H1 (cell line): ENCODE measurements around the gene CACNA1E. TPM values are rescaled to one million over a fixed set of nuclear protein-coding genes. Genes with fewer than 3 reads are reported as not detected.

Experiments used
- CTCF ChIA-PET: fragments of 300-600 bp; sonication (Branson Sonifier 250); formaldehyde crosslinking; loops from one replicate; lab custom pipeline; 2021; ENCODE audit not compliant: partially characterized antibody; lab: Charles Lee
- POLR2A ChIA-PET: fragments of 300-600 bp; sonication (Branson Sonifier 250); formaldehyde crosslinking; loops from one replicate; lab custom pipeline; 2021; ENCODE audit warnings: inconsistent platforms; ENCODE audit not compliant: partially characterized antibody; lab: Charles Lee
- DNase-seq, 2 experiments: peaks; one replicate each; pipeline versions ENCODE4 v3.0.0 to v3.0.0-alpha.2; 2010 to 2022; ENCODE audit warnings: low spot score in 2 of 2, low read depth in 1 of 2, mixed read lengths in 1 of 2
- FAIRE-seq: peaks from 2 replicates; lab custom pipeline; 2011; peaks lifted over from hg19 to GRCh38; lab: Jason Lieb, UNC
- H2AFZ ChIP-seq: 2 replicates; pipeline ENCODE4 v1.8.1; 2012; ENCODE audit warnings: low read length, inconsistent platforms
- H2AK5ac ChIP-seq: 2 replicates; pipeline ENCODE4 v1.6.1; 2013; ENCODE audit warnings: low read depth, low read length
- H2BK120ac ChIP-seq: replicated peaks from 2 replicates; pipeline ENCODE3; 2013; ENCODE audit warnings: low read depth, low read length, inconsistent platforms
- H2BK12ac ChIP-seq: 2 replicates; pipeline ENCODE4 v1.6.1; 2013; ENCODE audit warnings: low read depth, low read length
- H2BK15ac ChIP-seq: 2 replicates; pipeline ENCODE4 v1.6.1; 2013; ENCODE audit warnings: low read length
- H2BK20ac ChIP-seq: 2 replicates; pipeline ENCODE4 v1.6.1; 2013; ENCODE audit warnings: low read length
- H2BK5ac ChIP-seq: 2 replicates; pipeline ENCODE4 v1.6.1; 2013; ENCODE audit warnings: low read depth, low read length
- H3K14ac ChIP-seq: 2 replicates; pipeline ENCODE4 v1.6.1; 2013; ENCODE audit warnings: inconsistent platforms; ENCODE audit not compliant: insufficient read length
- H3K18ac ChIP-seq: 2 replicates; pipeline ENCODE4 v1.6.1; 2013; ENCODE audit warnings: low read length; ENCODE audit errors: extremely low read depth
- H3K23ac ChIP-seq: 2 replicates; pipeline ENCODE4 v1.6.1; 2013; ENCODE audit warnings: inconsistent platforms; ENCODE audit not compliant: insufficient read length
- H3K23me2 ChIP-seq: 2 replicates; pipeline ENCODE4 v1.6.1; 2013; ENCODE audit warnings: low read depth, low read length
- H3K27ac ChIP-seq: 2 replicates; pipeline ENCODE4 v1.6.1; 2011; ENCODE audit warnings: low read depth, low read length, inconsistent platforms
- H3K27me3 ChIP-seq, 4 experiments: replicated peaks in 1 of 4; 1 replicate in 1 of 4; 2 replicates in 3 of 4; pipeline versions ENCODE4 v1.6.1 to v1.8.1; 2011 to 2013; ENCODE audit warnings: low read length in 3 of 4, mild to moderate bottlenecking in 3 of 4, inconsistent platforms in 2 of 4, mixed read lengths in 2 of 4, moderate library complexity in 1 of 4; ENCODE audit not compliant: control insufficient read depth in 3 of 4, insufficient read depth in 3 of 4; ENCODE audit errors: extremely low read depth in 1 of 4
- H3K36me3 ChIP-seq, 4 experiments: 2 replicates each; pipeline versions ENCODE4 v1.6.1 to v1.8.1; 2011 to 2013; ENCODE audit warnings: mild to moderate bottlenecking in 4 of 4, low read length in 3 of 4, moderate library complexity in 2 of 4, control low read depth in 1 of 4, inconsistent platforms in 1 of 4; ENCODE audit not compliant: insufficient read depth in 4 of 4, control insufficient read depth in 2 of 4
- H3K4ac ChIP-seq: replicated peaks from 2 replicates; pipeline ENCODE3; 2013; ENCODE audit warnings: low read length, low read depth, mixed read lengths, inconsistent platforms; ENCODE audit not compliant: insufficient read length
- H3K4me1 ChIP-seq, 4 experiments: replicated peaks in 1 of 4; 1 replicate in 1 of 4; 2 replicates in 3 of 4; pipeline versions ENCODE4 v1.6.1 to v1.8.1; 2011 to 2013; ENCODE audit warnings: low read length in 3 of 4, inconsistent platforms in 2 of 4, mixed read lengths in 1 of 4; ENCODE audit not compliant: insufficient read depth in 4 of 4, control insufficient read depth in 3 of 4
- H3K4me2 ChIP-seq, 2 experiments: 2 replicates each; pipeline versions ENCODE4 v1.6.1 to v1.8.1; 2011 to 2013; ENCODE audit warnings: low read depth in 2 of 2, low read length in 2 of 2, control low read depth in 1 of 2, inconsistent platforms in 1 of 2, mild to moderate bottlenecking in 1 of 2; ENCODE audit not compliant: insufficient read depth in 1 of 2
- H3K4me3 ChIP-seq, 4 experiments: fragments of 200-600, 300-600 bp in 1 of 4; sonication (generic), shearing (Covaris generic), sonication (Bioruptor Twin) in 1 of 4; 2 replicates each; pipeline versions ENCODE4 v1.5.1 to v1.8.1; 2011 to 2016; ENCODE audit warnings: low read length in 4 of 4, low read depth in 3 of 4, control low read depth in 2 of 4, inconsistent platforms in 2 of 4, mild to moderate bottlenecking in 2 of 4, mixed read lengths in 1 of 4, moderate library complexity in 1 of 4; ENCODE audit not compliant: insufficient read depth in 2 of 4; ENCODE audit errors: extremely low read depth in 1 of 4
- H3K56ac ChIP-seq: replicated peaks from 2 replicates; pipeline ENCODE3; 2013; ENCODE audit warnings: low read depth, mild to moderate bottlenecking, mixed read lengths, low read length, inconsistent platforms; ENCODE audit not compliant: insufficient read length
- H3K79me1 ChIP-seq: 2 replicates; pipeline ENCODE4 v1.6.1; 2013; ENCODE audit warnings: low read depth, low read length, control low read depth
- H3K79me2 ChIP-seq, 2 experiments: 2 replicates each; pipeline versions ENCODE4 v1.6.1 to v1.8.1; 2012 to 2013; ENCODE audit warnings: low read length in 2 of 2, mild to moderate bottlenecking in 2 of 2, inconsistent platforms in 1 of 2; ENCODE audit not compliant: insufficient read depth in 2 of 2, control insufficient read depth in 1 of 2
- H3K9ac ChIP-seq, 4 experiments: replicated peaks in 1 of 4; 1 replicate in 1 of 4; 2 replicates in 3 of 4; pipeline versions ENCODE4 v1.6.1 to v1.8.1; 2011 to 2013; ENCODE audit warnings: low read depth in 3 of 4, low read length in 3 of 4, control low read depth in 2 of 4, mild to moderate bottlenecking in 2 of 4, moderate library complexity in 2 of 4, inconsistent platforms in 1 of 4; ENCODE audit errors: extremely low read depth in 1 of 4
- H3K9me3 ChIP-seq, 2 experiments: 2 replicates each; pipeline versions ENCODE4 v1.6.1 to v1.8.1; 2012 to 2013; ENCODE audit warnings: mild to moderate bottlenecking in 2 of 2, moderate library complexity in 2 of 2, control low read depth in 1 of 2, inconsistent platforms in 1 of 2, low read depth in 1 of 2, low read length in 1 of 2, mixed read lengths in 1 of 2; ENCODE audit not compliant: insufficient read depth in 2 of 2
- H4K20me1 ChIP-seq, 2 experiments: replicated peaks in 1 of 2; 2 replicates each; pipeline versions ENCODE3 to v1.8.1; 2011 to 2013; ENCODE audit warnings: inconsistent platforms in 2 of 2, low read length in 2 of 2, mild to moderate bottlenecking in 1 of 2; ENCODE audit not compliant: insufficient read depth in 2 of 2, control insufficient read depth in 1 of 2
- H4K5ac ChIP-seq: 2 replicates; pipeline ENCODE4 v1.6.1; 2013; ENCODE audit warnings: low read length, low read depth, mixed read lengths, inconsistent platforms; ENCODE audit not compliant: insufficient read length
- H4K8ac ChIP-seq: 2 replicates; pipeline ENCODE4 v1.8.0; 2013; ENCODE audit warnings: mild to moderate bottlenecking, moderate library complexity, low read length, inconsistent platforms; ENCODE audit not compliant: insufficient read depth; ENCODE audit errors: extremely low read depth
- H4K91ac ChIP-seq: replicated peaks from 2 replicates; pipeline ENCODE3; 2013; ENCODE audit warnings: low read length, mixed read lengths, inconsistent platforms; ENCODE audit not compliant: insufficient read length
- ATF3 ChIP-seq: IDR thresholded peaks from 2 replicates; pipeline ENCODE4 v1.6.1; 2011; ENCODE audit warnings: low read depth, mild to moderate bottlenecking, low read length; ENCODE audit not compliant: insufficient read depth
- BACH1 ChIP-seq: IDR thresholded peaks from 2 replicates; pipeline ENCODE4 v1.6.1; 2012; ENCODE audit warnings: low read length, improper control_type of control experiment
- CREB1 ChIP-seq: IDR thresholded peaks from 2 replicates; pipeline ENCODE4 v1.6.1; 2012; ENCODE audit warnings: inconsistent platforms
- CTBP2 ChIP-seq: IDR thresholded peaks from 2 replicates; pipeline ENCODE4 v1.7.0; 2011; ENCODE audit warnings: borderline replicate concordance, mild to moderate bottlenecking, moderate library complexity, mixed read lengths, low read length; ENCODE audit not compliant: insufficient read depth, insufficient read length
- GTF2F1 ChIP-seq: IDR thresholded peaks from 2 replicates; pipeline ENCODE4 v1.6.1; 2012; ENCODE audit warnings: low read depth, low read length, improper control_type of control experiment, borderline replicate concordance
- KDM4A ChIP-seq: IDR thresholded peaks from one replicate; pipeline ENCODE4 v1.7.1; 2012; ENCODE audit warnings: low read depth, mild to moderate bottlenecking, moderate library complexity, low read length, inconsistent platforms; ENCODE audit not compliant: severe bottlenecking
- NRF1 ChIP-seq: IDR thresholded peaks from 2 replicates; pipeline ENCODE4 v1.6.1; 2011; ENCODE audit warnings: mild to moderate bottlenecking, low read depth, low read length, improper control_type of control experiment
- SIN3A ChIP-seq, 2 experiments: IDR thresholded peaks in 1 of 2; conservative IDR thresholded peaks in 1 of 2; 2 replicates each; pipeline ENCODE4 v1.6.1; 2011 to 2012; ENCODE audit warnings: low read length in 2 of 2, improper control_type of control experiment in 1 of 2, low read depth in 1 of 2, mild to moderate bottlenecking in 1 of 2
- ZNF274 ChIP-seq: IDR thresholded peaks from 2 replicates; pipeline ENCODE4 v1.7.0; 2012; ENCODE audit warnings: low read length, borderline replicate concordance; ENCODE audit errors: extremely low read depth
- WGBS, 2 experiments: shearing (Covaris generic) in 1 of 2; methylation state at CpG; one replicate each; pipeline versions ENCODE4 v1.1.6 to v1.1.7; 2013 to 2015; ENCODE audit warnings: low lambda C conversion rate in 2 of 2, mixed read lengths in 2 of 2, inconsistent platforms in 1 of 2, low coverage in 1 of 2, missing lambda C conversion rate in 1 of 2; ENCODE audit not compliant: insufficient replicate concordance in 2 of 2, insufficient coverage in 1 of 2, insufficient read length in 1 of 2; ENCODE audit errors: extremely low coverage in 1 of 2, missing lambda C conversion rate in 1 of 2; 5-methylcytosine and 5-hydroxymethylcytosine counted together
- polyA plus RNA-seq, 7 experiments: library from polyadenylated mRNA; depleted of rRNA in 3 of 7; stranded (reverse) in 5 of 7; unstranded in 2 of 7; fragments of >200 nt in 5 of 7; fragments of 200-250 nt in 2 of 7; gene quantifications; 1 replicate in 5 of 7; 2 replicates in 1 of 7; 4 replicates in 1 of 7; pipeline versions ENCODE4 v1.2.1 to v1.2.3, GENCODE V29; 2011 to 2013; ENCODE audit warnings: missing spikeins in 2 of 7, mixed read lengths in 2 of 7
- total RNA-seq: library from RNA; stranded (reverse); fragmentation: NEBNext Ultra II Directional; extraction: Animal tissue kit (Norgen Biotek cat#: 25700); gene quantifications from 2 replicates; pipeline ENCODE4 v1.2.1, GENCODE V29; 2021
- TF ChIP-seq, protein P1 (sequence below): IDR thresholded peaks from 2 replicates; pipeline ENCODE4 v1.6.1; 2012; ENCODE audit warnings: low read length, inconsistent platforms

CACNA1E gene
- total and polyA plus RNA-seq, 2 of the 8 experiments (the other 6 are each of a cell fraction or from before 2014, with no cell fraction given): 0.98 to 1.3 TPM

DNA sequence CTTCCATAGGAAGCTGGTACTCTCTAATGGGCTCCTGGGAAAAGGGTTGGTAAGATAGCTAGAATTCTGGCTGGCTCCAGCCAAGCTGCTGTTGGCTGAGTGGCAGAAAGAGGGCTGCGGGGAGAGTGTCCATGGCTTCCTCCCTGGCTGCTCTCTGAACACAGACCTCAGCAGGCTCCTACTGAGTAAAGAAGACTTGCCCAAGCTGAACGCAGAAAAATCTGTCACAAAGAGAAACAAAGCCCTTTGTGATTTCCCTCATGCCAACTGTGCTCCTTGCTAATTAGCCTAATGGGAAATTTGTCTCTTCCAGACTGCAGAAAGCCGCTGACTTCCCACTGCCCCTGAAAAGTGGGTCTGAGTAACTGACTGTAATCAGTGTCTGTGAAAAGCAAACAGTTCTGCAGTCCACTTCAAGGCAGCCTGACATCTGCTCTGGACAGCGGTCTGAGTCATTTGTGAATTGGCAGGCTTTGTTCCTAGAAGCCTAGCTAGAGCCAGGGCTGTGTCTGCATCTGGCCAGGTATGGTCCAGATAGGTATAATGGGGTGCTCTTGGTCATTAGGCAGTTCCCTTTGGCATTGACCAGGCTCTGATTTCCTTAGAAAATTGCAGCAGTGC is 295.4 kb downstream of the CACNA1E start:
- no peak overlapping the region for H3K4me3 ChIP-seq
- no peak overlapping the region for H2BK12ac ChIP-seq
- H2BK5ac ChIP-seq: no peak overlapping the region
- ChIA-PET CTCF (interaction anchor here (0.6 to 1.7 kb wide), 8 partner anchors 8 to 297 kb away, joined by 3 to 4 read pairs (median 3); no protein-coding TSS in a partner anchor), POLR2A (no interaction called here)
- no peak overlapping the region for H3K9ac ChIP-seq
- no peaks in the 10 kb centered on the region for H3K79me2 ChIP-seq
- peaks cover 0 to 7% (median 2%) of the 10 kb centered on the region in 4 experiments; a peak in 3 of 7 replicates for H3K4me1 ChIP-seq
- no peak overlapping the region for H3K56ac ChIP-seq
- no peak overlapping the region for H3K4ac ChIP-seq
- no peaks in the 10 kb centered on the region for H3K9me3 ChIP-seq
- no peak overlapping the region for H4K91ac ChIP-seq
- no peaks in the 10 kb centered on the region for H3K79me1 ChIP-seq
- peak overlapping the region; percentile 67; the same call in 1 of the 2 replicates for H2BK15ac ChIP-seq
- H4K20me1 ChIP-seq: no peaks in the 10 kb centered on the region
- H3K23ac ChIP-seq: no peak overlapping the region
- no peaks in the 10 kb centered on the region for H3K36me3 ChIP-seq
- WGBS, 2 experiments: 79% methylated on average over 4 of the region's 4 CpGs; no CpG with 5 or more reads in 1 of the 2 experiments
- H2AFZ ChIP-seq: peak overlapping the region; percentile 49; the same call in 1 of the 2 replicates
- no peak overlapping the region for H3K18ac ChIP-seq
- no peak overlapping the region for H2BK120ac ChIP-seq
- FAIRE-seq: no peak
- no peak overlapping the region; a peak in 1 of 4 replicates for H3K4me2 ChIP-seq
- H3K23me2 ChIP-seq: no peaks in the 10 kb centered on the region
- no peak overlapping the region for H3K27ac ChIP-seq
- H2AK5ac ChIP-seq: no peak overlapping the region
- H3K27me3 ChIP-seq: peaks cover 0 to 3% (median 0%) of the 10 kb centered on the region in 4 experiments; a peak in 1 of 7 replicates
- no peak for DNase-seq
- no peak overlapping the region for H4K8ac ChIP-seq
- H4K5ac ChIP-seq: no peak overlapping the region
- no peak overlapping the region for H2BK20ac ChIP-seq
- no peak overlapping the region for H3K14ac ChIP-seq
- TF ChIP-seq CTBP2 (no peak), BACH1 (no peak), ZNF274 (no peak), GTF2F1 (no peak), NRF1 (no peak), ATF3 (no peak), CREB1 (no peak), SIN3A (conservative IDR thresholded peaks at IDR 0.05 in 1 of 2, IDR thresholded peaks at IDR 0.05 in 1 of 2; ENCODE audit: low read depth in 1 of 2, low read length in 2 of 2) (no peak), KDM4A (no peak)
- TF ChIP-seq, protein P1, sequence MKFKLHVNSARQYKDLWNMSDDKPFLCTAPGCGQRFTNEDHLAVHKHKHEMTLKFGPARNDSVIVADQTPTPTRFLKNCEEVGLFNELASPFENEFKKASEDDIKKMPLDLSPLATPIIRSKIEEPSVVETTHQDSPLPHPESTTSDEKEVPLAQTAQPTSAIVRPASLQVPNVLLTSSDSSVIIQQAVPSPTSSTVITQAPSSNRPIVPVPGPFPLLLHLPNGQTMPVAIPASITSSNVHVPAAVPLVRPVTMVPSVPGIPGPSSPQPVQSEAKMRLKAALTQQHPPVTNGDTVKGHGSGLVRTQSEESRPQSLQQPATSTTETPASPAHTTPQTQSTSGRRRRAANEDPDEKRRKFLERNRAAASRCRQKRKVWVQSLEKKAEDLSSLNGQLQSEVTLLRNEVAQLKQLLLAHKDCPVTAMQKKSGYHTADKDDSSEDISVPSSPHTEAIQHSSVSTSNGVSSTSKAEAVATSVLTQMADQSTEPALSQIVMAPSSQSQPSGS: no peak
